PFSK-1 (cell line): ENCODE measurements around the gene IFI35.

Experiments used
- FOXP2 ChIP-seq: optimal IDR thresholded peaks from 2 replicates; pipeline ENCODE3; 2011; ENCODE audit warnings: borderline replicate concordance, control low read depth, inconsistent platforms; ENCODE audit not compliant: insufficient read depth; ENCODE audit errors: extremely low read length, extremely low read depth
- POLR2AphosphoS5 ChIP-seq: IDR thresholded peaks from 2 replicates; pipeline ENCODE4 v1.6.1; 2012; ENCODE audit warnings: low read depth, mild to moderate bottlenecking, control low read depth, low read length, moderate library complexity
- REST ChIP-seq, 2 experiments: IDR thresholded peaks; 2 replicates each; pipeline versions ENCODE4 v1.6.1 to v1.8.0; 2011 to 2012; ENCODE audit warnings: low read depth in 2 of 2, low read length in 2 of 2, control low read depth in 1 of 2, inconsistent platforms in 1 of 2, mild to moderate bottlenecking in 1 of 2, moderate library complexity in 1 of 2; ENCODE audit not compliant: insufficient read depth in 1 of 2
- SIN3A ChIP-seq: IDR thresholded peaks from 2 replicates; pipeline ENCODE4 v1.6.1; 2012; ENCODE audit warnings: mild to moderate bottlenecking, low read length, moderate library complexity, borderline replicate concordance; ENCODE audit not compliant: insufficient read depth
- TAF1 ChIP-seq: IDR thresholded peaks from 2 replicates; pipeline ENCODE4 v1.6.1; 2012; ENCODE audit warnings: low read length, control low read depth, borderline replicate concordance; ENCODE audit not compliant: insufficient read depth

GRCh38 chr17:43026595-43026994 is 20.0 kb downstream of the IFI35 start:
- TF ChIP-seq SIN3A = no peak
- no peak for TF ChIP-seq POLR2AphosphoS5
- no peak for TF ChIP-seq TAF1
- TF ChIP-seq FOXP2 = no peak
- no peak for TF ChIP-seq REST (IDR thresholded peaks at IDR 0.05; ENCODE audit: insufficient read depth in 1 of 2, low read depth in 2 of 2, low read length in 2 of 2)
